Activated gamma-delta T cell treated with Interleukin-2 at 50 U/mL for 16 hours (primary cell): ENCODE measurements around the gene IBTK.
"Not testable (repeated sequence)": the region's sequence is repeated elsewhere in the genome, so short reads cannot be mapped to it uniquely, and the experiment has no call there.

Source experiments
- DNase-seq: peaks from one replicate; pipeline ENCODE4 v3.0.0-alpha.2; 2020

The IBTK gene

GRCh38 chr6:82246802-82247504 lies 591 bp downstream of the IBTK start:
- DNase-seq = no peak

GRCh38 chr6:82246370-82246769 lies 1.2 kb downstream of the IBTK start:
- no peak for DNase-seq

GRCh38 chr6:82245376-82245775 lies 2.2 kb downstream of the IBTK start:
- DNase-seq = no peak

- no peak for DNase-seq
Observed at GRCh38 chr6:82243884-82244283, 3.7 kb downstream of the IBTK start.

GRCh38 chr6:82240186-82240585 lies 7.4 kb downstream of the IBTK start:
- DNase-seq = no peak

- no peak for DNase-seq
Observed at GRCh38 chr6:82239597-82239996, 7.9 kb downstream of the IBTK start.

DNA sequence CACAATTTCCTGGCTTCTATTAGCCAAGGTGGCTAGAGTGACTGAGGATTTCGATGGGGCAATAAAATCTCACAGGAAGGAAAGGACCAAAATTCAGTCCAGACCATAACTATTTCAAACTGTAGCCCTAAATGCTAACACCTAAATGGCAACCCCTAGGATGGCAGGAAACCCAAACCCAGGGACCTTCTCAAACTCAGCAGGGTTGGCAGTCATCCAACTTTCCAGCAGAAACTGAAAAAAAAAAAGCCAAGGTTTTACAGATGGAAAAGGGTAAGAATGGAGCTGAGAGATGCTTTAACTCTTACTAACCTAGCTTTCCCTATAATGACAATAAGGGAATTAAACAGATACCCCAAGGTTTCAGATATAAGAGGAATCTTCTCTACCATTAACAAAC lies 10.5 kb downstream of the IBTK start:
- no peak for DNase-seq

- DNase-seq = no peak
Observed at GRCh38 chr6:82227770-82228169, 19.8 kb downstream of the IBTK start.

GRCh38 chr6:82220167-82220566 lies 27.4 kb downstream of the IBTK start:
- DNase-seq = no peak

- no peak for DNase-seq
Observed at GRCh38 chr6:82217018-82217586, 30.4 kb downstream of the IBTK start.

GRCh38 chr6:82216549-82216948 lies 31.0 kb downstream of the IBTK start:
- DNase-seq = no peak

DNA sequence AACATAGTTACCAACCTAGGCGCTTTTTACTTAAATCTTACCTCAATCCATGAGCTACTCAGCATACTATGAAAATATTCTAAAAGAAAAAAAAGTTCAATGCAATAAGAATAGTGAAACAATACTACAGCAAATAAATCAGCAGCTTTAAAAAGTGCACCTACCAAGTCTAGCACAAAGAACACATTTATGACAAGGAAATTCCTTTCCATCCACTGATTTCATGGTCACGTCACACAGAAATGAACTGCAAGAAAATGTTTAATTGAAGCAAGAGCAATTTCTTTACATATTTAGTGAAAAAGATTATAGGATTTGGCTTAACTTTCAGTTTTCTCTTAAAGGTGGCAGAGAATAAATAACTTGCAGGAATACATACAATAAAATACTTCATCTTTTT lies 36.2 kb downstream of the IBTK start:
- DNase-seq = no peak

GRCh38 chr6:82208913-82209312 lies 38.6 kb downstream of the IBTK start:
- DNase-seq = no peak

GRCh38 chr6:82205930-82206392 lies 41.6 kb downstream of the IBTK start:
- no peak for DNase-seq

DNA sequence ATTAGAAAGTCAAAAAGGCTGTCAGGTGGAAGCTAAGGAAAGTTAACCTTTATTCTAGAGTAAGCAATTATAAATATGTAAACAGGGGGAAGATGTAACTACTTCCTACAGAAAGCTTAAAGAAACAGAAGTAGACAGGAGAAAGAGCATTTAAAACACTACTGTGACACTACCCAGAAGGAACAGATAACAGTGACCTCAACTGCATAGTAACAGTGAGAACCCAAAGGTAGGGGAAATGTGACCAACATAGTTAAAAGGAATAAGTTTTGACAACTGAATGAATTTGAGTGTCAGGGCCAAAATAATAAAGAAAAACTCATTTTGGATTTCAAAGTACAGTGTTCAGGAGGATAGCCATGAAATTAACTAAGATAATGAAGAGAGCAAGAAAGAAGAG lies 43.5 kb downstream of the IBTK start:
- no peak for DNase-seq

GRCh38 chr6:82197784-82198183 lies 49.8 kb downstream of the IBTK start:
- DNase-seq = no peak

DNA sequence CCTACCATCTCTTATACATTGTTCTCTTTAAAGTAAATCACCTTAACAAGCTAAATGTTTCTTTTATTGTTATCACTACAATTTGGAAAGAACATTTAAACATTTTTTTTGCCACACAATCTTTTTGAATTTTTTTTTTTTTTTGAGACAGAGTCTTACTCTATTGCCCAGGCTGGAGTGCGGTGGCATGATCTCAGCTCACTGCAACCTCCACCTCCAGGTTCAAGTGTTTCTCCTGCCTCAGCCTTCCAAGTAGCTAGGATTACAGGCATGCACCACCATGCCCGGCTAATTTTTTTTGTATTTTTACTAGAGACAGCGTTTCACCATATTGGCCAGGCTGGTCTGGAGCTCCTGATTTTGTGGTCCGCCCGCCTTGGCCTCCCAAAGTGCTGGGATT lies 50.3 kb downstream of the IBTK start:
- DNase-seq = not testable (repeated sequence)

GRCh38 chr6:82196161-82196560 lies 51.4 kb downstream of the IBTK start:
- no peak for DNase-seq

DNA sequence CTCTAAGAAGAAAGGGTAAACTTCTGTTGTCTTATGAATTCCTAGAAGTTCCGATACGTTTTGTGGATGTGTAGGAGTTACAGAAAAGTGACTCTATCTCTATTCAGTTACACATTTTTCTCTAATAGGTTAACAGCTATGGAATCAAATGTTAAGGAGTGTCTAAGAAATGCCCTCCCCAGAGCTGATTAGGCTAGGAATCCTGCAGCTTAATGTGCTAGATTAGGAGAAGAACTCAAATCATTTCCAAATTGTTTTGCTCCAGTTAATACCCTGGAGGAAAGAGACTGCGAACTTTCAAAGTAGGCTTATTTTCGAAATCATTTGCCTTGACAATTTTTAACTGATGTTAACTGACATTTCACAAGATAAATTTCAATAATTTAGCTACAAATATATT lies 51.9 kb downstream of the IBTK start:
- DNase-seq = no peak

DNA sequence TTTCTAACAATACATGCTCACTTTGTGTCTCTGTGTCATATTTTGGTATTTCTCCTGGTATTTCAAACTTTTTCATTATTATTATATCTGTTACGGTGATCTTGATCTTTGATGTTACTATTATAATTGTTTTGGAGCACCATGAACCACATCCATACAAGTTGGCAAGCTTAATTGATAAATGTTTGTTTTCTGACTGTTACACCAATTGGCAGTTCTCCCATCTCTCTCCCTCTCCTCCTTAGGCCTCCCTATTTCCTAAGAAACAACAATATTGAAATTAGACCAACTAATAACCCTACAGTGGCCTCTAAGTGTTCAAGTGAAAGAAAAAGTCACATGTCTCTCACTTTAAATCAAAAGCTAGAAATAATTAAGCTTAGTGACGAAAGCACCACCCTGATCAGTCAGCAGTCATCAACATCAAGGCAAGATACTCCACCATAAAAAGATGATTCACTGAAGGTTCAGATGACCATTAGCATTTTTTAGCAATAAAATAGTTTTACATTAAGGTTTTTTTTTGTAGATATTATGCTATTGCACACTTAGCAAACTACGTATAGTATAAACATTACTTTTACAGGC lies 61.5 kb downstream of the IBTK start:
- DNase-seq = no peak

DNA sequence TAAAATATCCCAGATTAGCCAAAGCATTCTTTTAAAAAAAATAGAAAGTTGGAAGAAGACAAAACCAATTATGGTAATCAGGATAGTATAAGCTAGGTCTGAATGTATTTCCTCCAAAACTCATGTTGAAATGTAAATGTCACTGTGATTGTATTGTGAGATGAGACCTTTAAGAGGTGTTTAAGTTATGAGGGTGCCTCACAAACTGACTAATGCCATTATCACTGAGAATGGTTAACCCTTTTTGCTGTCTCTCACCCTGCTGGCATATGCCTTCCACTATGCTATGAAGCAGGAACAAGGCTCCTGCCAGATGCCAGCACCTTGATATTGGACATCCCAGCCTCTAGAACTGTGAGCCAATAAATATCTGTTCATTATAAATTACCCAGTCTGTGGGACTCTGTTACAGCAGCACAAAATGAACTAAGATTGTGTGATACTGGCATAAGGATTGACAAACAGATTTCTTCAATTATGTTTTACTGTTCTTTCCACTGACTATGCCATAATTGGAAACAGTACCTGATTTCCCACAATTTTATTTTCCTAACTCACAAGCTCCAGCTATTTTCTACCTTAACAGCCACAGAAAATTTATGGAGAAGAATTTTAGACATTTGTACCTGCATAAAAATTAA lies 63.8 kb downstream of the IBTK start:
- no peak for DNase-seq

GRCh38 chr6:82182756-82183155 lies 64.8 kb downstream of the IBTK start:
- DNase-seq = no peak

DNA sequence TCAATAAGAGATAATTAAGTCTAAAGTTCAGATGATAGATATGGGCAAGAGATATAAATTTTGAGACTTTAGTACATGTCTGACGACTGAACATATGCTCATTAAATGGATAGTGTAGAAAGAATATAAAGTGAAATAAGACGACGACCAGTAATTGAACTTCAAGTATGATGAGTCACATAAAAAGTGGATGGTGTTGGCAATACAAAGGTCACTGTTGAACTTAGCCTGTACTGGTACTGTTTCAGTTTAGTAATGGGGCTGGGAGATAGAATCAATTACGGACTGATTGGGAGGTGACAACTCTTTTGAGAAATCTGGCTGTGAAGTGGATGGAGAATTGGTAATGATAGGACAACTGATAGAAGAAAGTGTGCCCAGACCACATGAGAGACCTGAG lies 68.1 kb downstream of the IBTK start:
- no peak for DNase-seq

- DNase-seq = no peak
Observed at GRCh38 chr6:82178759-82179112, 68.8 kb downstream of the IBTK start.
